ENCODE results near the gene SFSWAP.

Gene SFSWAP

GRCh38 chr12:131683266-131684014, 27.4 kb upstream of the SFSWAP start:
- H3K4me1 ChIP-seq: peaks cover 0 to 30% (median 24%) of the 10 kb centered on the region in 10 experiments; a peak in 16 of 20 replicates
- H4K20me1 ChIP-seq: no peaks in the 10 kb centered on the region
- H3K27me3 ChIP-seq: peaks cover 0 to 14% (median 0%) of the 10 kb centered on the region in 11 experiments; a peak in 2 of 22 replicates
- no peak overlapping the region for H3K4me3 ChIP-seq
- no peak for TF ChIP-seq Cebpa-rat (IDR thresholded peaks at IDR 0.05)
- peaks cover 3 to 23% (median 14%) of the 10 kb centered on the region in 11 experiments; a peak in 17 of 22 replicates for H3K9me3 ChIP-seq (replicated peaks in 1 of 11)
- H3K36me3 ChIP-seq: no peaks in the 10 kb centered on the region
- peak overlapping the region in 1 of 11 experiments; percentile 60; a peak in 2 of 22 replicates for H3K27ac ChIP-seq
- peak overlapping the region in 6 of 11 experiments; percentile 60 to 75 (median 73); a peak in 13 of 22 replicates for H3K4me2 ChIP-seq
- no peak overlapping the region for H3K9ac ChIP-seq

- Histone ChIP-seq H4K20me1 (no peaks in the 10 kb centered on the region), H3K4me2 (no peak overlapping the region), H3K9me3 (replicated peaks in 1 of 11) (peaks cover 9 to 27% (median 19%) of the 10 kb centered on the region in 11 experiments; a peak in 18 of 22 replicates), H3K4me1 (peaks cover 0 to 30% (median 24%) of the 10 kb centered on the region in 10 experiments; a peak in 16 of 20 replicates), H3K27me3 (peaks cover 0 to 14% (median 0%) of the 10 kb centered on the region in 11 experiments; a peak in 2 of 22 replicates), H3K36me3 (no peaks in the 10 kb centered on the region), H3K4me3 (no peak overlapping the region), H3K27ac (peak overlapping the region in 1 of 11 experiments; percentile 5; a peak in 1 of 22 replicates), H3K9ac (no peak overlapping the region)
- TF ChIP-seq Cebpa-rat (IDR thresholded peaks at IDR 0.05): no peak
Observed at GRCh38 chr12:131684015-131684725, 26.7 kb upstream of the SFSWAP start.

- TF ChIP-seq Cebpa-rat (IDR thresholded peaks at IDR 0.05): no peak
- Histone ChIP-seq H4K20me1 (no peaks in the 10 kb centered on the region), H3K9ac (no peak overlapping the region), H3K4me3 (no peak overlapping the region), H3K4me2 (no peak overlapping the region), H3K36me3 (no peaks in the 10 kb centered on the region), H3K9me3 (replicated peaks in 1 of 11) (peaks cover 10 to 31% (median 20%) of the 10 kb centered on the region in 11 experiments; a peak in 18 of 22 replicates), H3K27me3 (0 out of 22 replicates have a peak, but pooled peaks cover 0 to 4% (median 0%) of the 10 kb centered on the region in 11 experiments), H3K27ac (no peak overlapping the region), H3K4me1 (peaks cover 0 to 18% (median 9%) of the 10 kb centered on the region in 10 experiments; a peak in 14 of 20 replicates)
Observed at GRCh38 chr12:131687346-131688125, 23.4 kb upstream of the SFSWAP start.

GRCh38 chr12:131688131-131688844, 22.6 kb upstream of the SFSWAP start:
- Histone ChIP-seq H3K4me1 (peaks cover 0 to 11% (median 1%) of the 10 kb centered on the region in 10 experiments; a peak in 9 of 20 replicates), H3K36me3 (no peaks in the 10 kb centered on the region), H3K4me2 (no peak overlapping the region), H3K9ac (no peak overlapping the region), H4K20me1 (no peaks in the 10 kb centered on the region), H3K4me3 (no peak overlapping the region), H3K27me3 (0 out of 22 replicates have a peak, but pooled peaks cover 0 to 4% (median 0%) of the 10 kb centered on the region in 11 experiments), H3K9me3 (replicated peaks in 1 of 11) (peaks cover 10 to 31% (median 20%) of the 10 kb centered on the region in 11 experiments; a peak in 18 of 22 replicates), H3K27ac (no peak overlapping the region)
- TF ChIP-seq Cebpa-rat (IDR thresholded peaks at IDR 0.05): no peak

- no peak overlapping the region for H3K4me2 ChIP-seq
- no peak overlapping the region for H3K27ac ChIP-seq
- H3K27me3 ChIP-seq: 0 out of 22 replicates have a peak, but pooled peaks cover 0 to 4% (median 0%) of the 10 kb centered on the region in 11 experiments
- H3K9me3 ChIP-seq (replicated peaks in 1 of 11): peaks cover 10 to 31% (median 20%) of the 10 kb centered on the region in 11 experiments; a peak in 18 of 22 replicates
- no peaks in the 10 kb centered on the region for H4K20me1 ChIP-seq
- TF ChIP-seq Cebpa-rat (IDR thresholded peaks at IDR 0.05): no peak
- H3K4me1 ChIP-seq: peaks cover 0 to 7% (median 0%) of the 10 kb centered on the region in 10 experiments; a peak in 2 of 20 replicates
- H3K4me3 ChIP-seq: no peak overlapping the region
- no peak overlapping the region for H3K9ac ChIP-seq
- no peaks in the 10 kb centered on the region for H3K36me3 ChIP-seq
Observed at GRCh38 chr12:131688845-131689154, 22.1 kb upstream of the SFSWAP start.

- Histone ChIP-seq H3K9ac (no peak overlapping the region), H3K27me3 (no peaks in the 10 kb centered on the region), H3K4me3 (no peak overlapping the region), H4K20me1 (no peaks in the 10 kb centered on the region), H3K4me2 (no peak overlapping the region), H3K4me1 (no peaks in the 10 kb centered on the region), H3K36me3 (no peaks in the 10 kb centered on the region), H3K9me3 (replicated peaks in 1 of 11) (peaks cover 10 to 31% (median 20%) of the 10 kb centered on the region in 11 experiments; a peak in 18 of 22 replicates), H3K27ac (no peak overlapping the region)
- no peak for TF ChIP-seq Cebpa-rat (IDR thresholded peaks at IDR 0.05)
Observed at GRCh38 chr12:131690320-131690719, 20.6 kb upstream of the SFSWAP start.

GRCh38 chr12:131692431-131692830, 18.5 kb upstream of the SFSWAP start:
- no peak overlapping the region for H3K27ac ChIP-seq
- no peak for TF ChIP-seq Cebpa-rat (IDR thresholded peaks at IDR 0.05)
- H3K4me2 ChIP-seq: no peak overlapping the region
- no peaks in the 10 kb centered on the region for H4K20me1 ChIP-seq
- no peaks in the 10 kb centered on the region for H3K36me3 ChIP-seq
- no peaks in the 10 kb centered on the region for H3K4me1 ChIP-seq
- H3K9me3 ChIP-seq (replicated peaks in 1 of 11): peaks cover 0 to 14% (median 10%) of the 10 kb centered on the region in 11 experiments; a peak in 9 of 22 replicates
- no peak overlapping the region for H3K9ac ChIP-seq
- H3K4me3 ChIP-seq: no peak overlapping the region
- H3K27me3 ChIP-seq: no peaks in the 10 kb centered on the region

- Histone ChIP-seq H3K4me2 (no peak overlapping the region), H3K9ac (no peak overlapping the region), H3K4me3 (no peak overlapping the region), H4K20me1 (no peaks in the 10 kb centered on the region), H3K27me3 (no peaks in the 10 kb centered on the region), H3K9me3 (replicated peaks in 1 of 11) (peaks cover 0 to 14% (median 9%) of the 10 kb centered on the region in 11 experiments; a peak in 9 of 22 replicates), H3K27ac (no peak overlapping the region), H3K36me3 (no peaks in the 10 kb centered on the region), H3K4me1 (no peaks in the 10 kb centered on the region)
- TF ChIP-seq Cebpa-rat (IDR thresholded peaks at IDR 0.05): no peak
Observed at GRCh38 chr12:131693149-131693548, 17.7 kb upstream of the SFSWAP start.
